GM23338 (cell line): ENCODE results near the gene RNGTT. TPM values are rescaled to one million over a fixed set of nuclear protein-coding genes. Genes with fewer than 3 reads are reported as not detected.

ENCODE experiments used
- ATAC-seq: fragments of 200-7000 bp; cut with Tn5 transposase; 3 replicates; pipeline ENCODE4 v1.9.1; 2020
- DNase-seq: peaks from one replicate; pipeline ENCODE4 v3.0.0-alpha.2; 2015; ENCODE audit warnings: low spot score
- H2AFZ ChIP-seq: fragments of 200-600 bp; sonication (generic); 2 replicates; pipeline ENCODE4 v1.8.0; 2016; ENCODE audit warnings: antibody characterized with exemption, mild to moderate bottlenecking, moderate library complexity
- H3F3A ChIP-seq: fragments of 200-600 bp; sonication (generic); replicated peaks from 2 replicates; pipeline ENCODE4 v1.8.0; 2017; ENCODE audit warnings: antibody characterized with exemption, mixed run types, low read depth
- H3K27ac ChIP-seq: fragments of 200-600 bp; sonication (generic); 2 replicates; pipeline ENCODE4 v1.6.1; 2016; ENCODE audit warnings: low read depth
- H3K27me3 ChIP-seq: fragments of 200-600 bp; sonication (generic); 2 replicates; pipeline ENCODE4 v1.8.0; 2016; ENCODE audit warnings: mild to moderate bottlenecking, mixed run types, moderate library complexity; ENCODE audit not compliant: insufficient read depth
- H3K36me3 ChIP-seq: fragments of 200-600 bp; sonication (generic); 2 replicates; pipeline ENCODE4 v1.8.0; 2016; ENCODE audit warnings: mild to moderate bottlenecking; ENCODE audit not compliant: insufficient read depth
- H3K4me1 ChIP-seq: fragments of 200-600 bp; sonication (generic); 2 replicates; pipeline ENCODE4 v1.8.0; 2016; ENCODE audit warnings: mild to moderate bottlenecking, moderate library complexity; ENCODE audit not compliant: insufficient read depth
- H3K4me2 ChIP-seq: fragments of 200-600 bp; sonication (generic); 2 replicates; pipeline ENCODE4 v1.7.1; 2017; ENCODE audit warnings: mixed run types
- H3K4me3 ChIP-seq: fragments of 200-600 bp; sonication (generic); 2 replicates; pipeline ENCODE4 v1.6.1; 2016; ENCODE audit warnings: mixed run types
- H3K79me2 ChIP-seq: fragments of 200-600 bp; sonication (generic); replicated peaks from 2 replicates; pipeline ENCODE4 v1.8.0; 2017; ENCODE audit warnings: mild to moderate bottlenecking; ENCODE audit not compliant: insufficient read depth
- H3K9me2 ChIP-seq: fragments of 200-600 bp; sonication (generic); 2 replicates; pipeline ENCODE4 v1.8.0; 2017; ENCODE audit not compliant: insufficient read depth
- H4K20me1 ChIP-seq: fragments of 200-600 bp; sonication (generic); replicated peaks from 2 replicates; pipeline ENCODE4 v1.8.0; 2017; ENCODE audit warnings: mild to moderate bottlenecking; ENCODE audit not compliant: insufficient read depth
- H3K27ac Mint-ChIP-seq: 2 replicates; pipeline ENCODE4 v1.8.0; 2020; ENCODE audit warnings: inconsistent platforms, mild to moderate bottlenecking, moderate library complexity, mixed read lengths
- H3K27me3 Mint-ChIP-seq: 3 replicates; pipeline ENCODE4 v1.8.0; 2022; ENCODE audit warnings: low read depth, mild to moderate bottlenecking, moderate library complexity, mixed read lengths, inconsistent platforms; ENCODE audit not compliant: insufficient read depth, poor library complexity
- H3K36me3 Mint-ChIP-seq: 3 replicates; pipeline ENCODE4 v1.8.0; 2021; ENCODE audit warnings: low read depth, mild to moderate bottlenecking, inconsistent platforms, moderate library complexity, mixed read lengths
- H3K4me1 Mint-ChIP-seq: 3 replicates; pipeline ENCODE4 v1.8.0; 2020; ENCODE audit warnings: mild to moderate bottlenecking, inconsistent platforms, mixed read lengths
- H3K4me3 Mint-ChIP-seq: 3 replicates; pipeline ENCODE4 v1.8.0; 2021; ENCODE audit warnings: moderate library complexity, mild to moderate bottlenecking, inconsistent platforms, mixed read lengths
- H3K9me3 Mint-ChIP-seq: 3 replicates; pipeline ENCODE4 v1.8.0; 2020; ENCODE audit warnings: moderate library complexity, mild to moderate bottlenecking, inconsistent platforms, mixed read lengths
- CREB1 ChIP-seq: fragments of 250-450 bp; sonication (Bioruptor Pico); IDR thresholded peaks from 2 replicates; pipeline ENCODE4 v1.5.0; 2020; ENCODE audit warnings: low read depth, mild to moderate bottlenecking, moderate library complexity
- EZH2 ChIP-seq: fragments of 200-600 bp; sonication (generic); IDR thresholded peaks from one replicate; pipeline ENCODE4 v1.8.0; 2017; ENCODE audit warnings: antibody characterized with exemption, mild to moderate bottlenecking, low read depth; ENCODE audit not compliant: unreplicated experiment
- JUNB ChIP-seq: IDR thresholded peaks from one replicate; pipeline ENCODE4 v1.6.1; 2016; ENCODE audit warnings: antibody characterized with exemption; ENCODE audit not compliant: unreplicated experiment
- REST ChIP-seq: IDR thresholded peaks from one replicate; pipeline ENCODE4 v1.6.1; 2018; ENCODE audit warnings: antibody characterized with exemption; ENCODE audit not compliant: unreplicated experiment
- ZNF331 ChIP-seq: fragments of 250-450 bp; sonication (Bioruptor Pico); IDR thresholded peaks from 2 replicates; pipeline ENCODE4 v1.5.0; 2020; ENCODE audit warnings: low read depth, mild to moderate bottlenecking, moderate library complexity
- ZNF462 ChIP-seq: fragments of 250-450 bp; sonication (Bioruptor Pico); IDR thresholded peaks from 2 replicates; pipeline ENCODE4 v1.5.0; 2020; ENCODE audit warnings: mild to moderate bottlenecking, moderate library complexity
- polyA plus RNA-seq: library from polyadenylated mRNA; unstranded; fragments of >200 nt; fragmentation: Nextera tagmentation; extraction: Ambion mirVana; gene quantifications from 2 replicates; pipeline ENCODE4 v1.2.1, GENCODE V29; 2016
- total RNA-seq: library from RNA; depleted of rRNA; stranded (reverse); fragments of >200 nt; shearing (Covaris generic); gene quantifications from 2 replicates; pipeline ENCODE4 v1.2.3, GENCODE V29; 2014

Gene RNGTT
- total and polyA plus RNA-seq, 2 experiments from 2014 or later, result 11.2 to 29.2 TPM

- TF ChIP-seq REST, result no peak
Observed at GRCh38 chr6:88577461-88577860, 386.0 kb downstream of the RNGTT start (continued).

DNA sequence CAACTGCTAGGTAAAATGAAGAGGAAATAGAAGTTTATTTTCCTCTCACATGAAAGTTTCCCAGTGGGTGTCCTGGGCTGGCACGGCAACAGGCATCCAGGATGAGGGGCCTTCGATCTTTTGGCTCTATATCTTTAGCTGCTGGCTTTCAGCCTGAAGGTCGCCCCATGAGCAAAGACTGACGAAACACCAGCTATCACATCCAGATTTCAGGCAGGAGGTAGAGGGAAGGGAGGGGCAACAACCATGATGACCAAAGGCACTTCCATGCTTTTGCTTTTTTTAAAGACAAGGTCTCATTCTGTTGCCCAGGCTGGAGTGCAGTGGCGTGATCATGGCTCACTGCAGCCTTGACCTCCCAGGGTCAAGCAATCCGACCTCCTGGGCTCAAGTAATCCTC lies 387.9 kb downstream of the RNGTT start:
- no peaks in the 10 kb centered on the region for H4K20me1 ChIP-seq
- no peak overlapping the region for H3K4me3 ChIP-seq
- H3F3A ChIP-seq, result no peaks in the 10 kb centered on the region
- no peak overlapping the region for H2AFZ ChIP-seq
- H3K79me2 ChIP-seq, result no peaks in the 10 kb centered on the region
- Mint-ChIP-seq H3K27ac (no peak overlapping the region), H3K36me3 (peaks cover 7% of the 10 kb centered on the region), H3K4me3 (no peak overlapping the region), H3K9me3 (peaks cover 8% of the 10 kb centered on the region; the same call in 2 of the 3 replicates), H3K4me1 (peaks cover 10% of the 10 kb centered on the region), H3K27me3 (no peaks in the 10 kb centered on the region)
- DNase-seq (no peak), ATAC-seq (no peak)
- no peaks in the 10 kb centered on the region for H3K27me3 ChIP-seq
- 0 out of 2 replicates have a peak, but pooled peaks cover 4% of the 10 kb centered on the region for H3K9me2 ChIP-seq
- H3K36me3 ChIP-seq, result no peaks in the 10 kb centered on the region
- H3K4me1 ChIP-seq, result no peaks in the 10 kb centered on the region
- H3K27ac ChIP-seq, result no peak overlapping the region
- no peak overlapping the region for H3K4me2 ChIP-seq
- no peak for TF ChIP-seq EZH2
- TF ChIP-seq ZNF462 (CRISPR knock-in tag), result no peak
- no peak for TF ChIP-seq JUNB
- TF ChIP-seq CREB1 (CRISPR knock-in tag), result no peak
- TF ChIP-seq ZNF331 (CRISPR knock-in tag), result no peak
